GM19035 (cell line): ENCODE measurements around the gene MAGIX.

Experiments used
- ATAC-seq: cut with Tn5 transposase; IDR thresholded peaks from one replicate; pipeline ENCODE4 v1.9.1; 2021; ENCODE audit not compliant: unreplicated experiment

The MAGIX gene

GRCh38 chrX:49179358-49179757, 16.8 kb downstream of the MAGIX start:
- no peak for ATAC-seq

- no peak for ATAC-seq
Observed at GRCh38 chrX:49183701-49184281, 21.2 kb downstream of the MAGIX start.

- ATAC-seq, result peak; percentile 54
Observed at GRCh38 chrX:49184294-49185281, 22.0 kb downstream of the MAGIX start.

GRCh38 chrX:49186125-49187027, 23.8 kb downstream of the MAGIX start, which contains the start of gene PRICKLE3:
TSS of gene PRICKLE3 (minus strand) at chrX:49186373. CDS start at chrX:49186297, 76 bp downstream.
- peak; percentile 32 for ATAC-seq

GRCh38 chrX:49187028-49187394, 24.5 kb downstream of the MAGIX start:
- no peak for ATAC-seq

- no peak for ATAC-seq
Observed at GRCh38 chrX:49187526-49187925, 25.0 kb downstream of the MAGIX start.

GRCh38 chrX:49188468-49189076, 26.0 kb downstream of the MAGIX start:
- ATAC-seq, result no peak

- no peak for ATAC-seq
Observed at GRCh38 chrX:49189606-49190005, 27.0 kb downstream of the MAGIX start.

- ATAC-seq, result peak; percentile 86
Observed at GRCh38 chrX:49190821-49191573, 28.4 kb downstream of the MAGIX start.

GRCh38 chrX:49191574-49192011, 29.0 kb downstream of the MAGIX start:
- peak; percentile 12 for ATAC-seq

- ATAC-seq, result no peak
Observed at GRCh38 chrX:49192722-49193328, 30.3 kb downstream of the MAGIX start.

- ATAC-seq, result no peak
Observed at GRCh38 chrX:49193542-49193964, 31.0 kb downstream of the MAGIX start.

GRCh38 chrX:49197543-49198087, 35.1 kb downstream of the MAGIX start:
- ATAC-seq, result no peak

- no peak for ATAC-seq
Observed at GRCh38 chrX:49198540-49199314, 36.2 kb downstream of the MAGIX start.

- ATAC-seq, result no peak
Observed at GRCh38 chrX:49199315-49199595, 36.7 kb downstream of the MAGIX start.

- ATAC-seq, result peak; percentile 99
Observed at GRCh38 chrX:49199906-49200771, 37.6 kb downstream of the MAGIX start, which contains the start of gene SYP. TSS of gene SYP (minus strand) at chrX:49200193. CDS start at chrX:49200186, 7 bp downstream.

- no peak for ATAC-seq
Observed at GRCh38 chrX:49202022-49202421, 39.5 kb downstream of the MAGIX start.

- no peak for ATAC-seq
Observed at GRCh38 chrX:49203536-49203935, 41.0 kb downstream of the MAGIX start.
